ENCODE data around the gene CTSW.

The CTSW gene

GRCh38 chr11:65850217-65851082 lies 29.2 kb upstream of the CTSW start:
- no peaks in the 10 kb centered on the region for H3K4me1 ChIP-seq (ENCODE audit: insufficient read depth, low read length)
- no peaks in the 10 kb centered on the region for H3K27me3 ChIP-seq (ENCODE audit: insufficient read depth, low read length)
- no peak overlapping the region for H3K27ac ChIP-seq (ENCODE audit: low read length)
- peaks cover 35% of the 10 kb centered on the region for H3K36me3 ChIP-seq (ENCODE audit: insufficient read depth, low read depth, low read length)
- H3K9ac ChIP-seq (ENCODE audit: low read depth, low read length) = no peak overlapping the region
- H3K9me3 ChIP-seq (ENCODE audit: insufficient read depth, low read depth, low read length) = no peaks in the 10 kb centered on the region
- H3K4me3 ChIP-seq (ENCODE audit: low read length) = no peak overlapping the region

- Histone ChIP-seq H3K9ac (ENCODE audit: low read depth, low read length) (no peak overlapping the region), H3K27me3 (ENCODE audit: insufficient read depth, low read length) (no peaks in the 10 kb centered on the region), H3K4me3 (ENCODE audit: low read length) (no peak overlapping the region), H3K4me1 (ENCODE audit: insufficient read depth, low read length) (no peaks in the 10 kb centered on the region), H3K9me3 (ENCODE audit: insufficient read depth, low read depth, low read length) (no peaks in the 10 kb centered on the region), H3K27ac (ENCODE audit: low read length) (no peak overlapping the region), H3K36me3 (ENCODE audit: insufficient read depth, low read depth, low read length) (peaks cover 42% of the 10 kb centered on the region)
These were observed 28.5 kb upstream of the CTSW start for GRCh38 chr11:65851083-65851579.

- Histone ChIP-seq H3K36me3 (ENCODE audit: insufficient read depth, low read depth, low read length) (peaks cover 49% of the 10 kb centered on the region), H3K27me3 (ENCODE audit: insufficient read depth, low read length) (no peaks in the 10 kb centered on the region), H3K9ac (ENCODE audit: low read depth, low read length) (no peak overlapping the region), H3K4me1 (ENCODE audit: insufficient read depth, low read length) (no peaks in the 10 kb centered on the region), H3K9me3 (ENCODE audit: insufficient read depth, low read depth, low read length) (no peaks in the 10 kb centered on the region), H3K4me3 (ENCODE audit: low read length) (no peak overlapping the region), H3K27ac (ENCODE audit: low read length) (no peak overlapping the region)
These were observed 27.7 kb upstream of the CTSW start for GRCh38 chr11:65851811-65852507.

GRCh38 chr11:65852508-65853245 lies 27.0 kb upstream of the CTSW start:
- Histone ChIP-seq H3K9me3 (ENCODE audit: insufficient read depth, low read depth, low read length) (no peaks in the 10 kb centered on the region), H3K27me3 (ENCODE audit: insufficient read depth, low read length) (no peaks in the 10 kb centered on the region), H3K27ac (ENCODE audit: low read length) (no peak overlapping the region), H3K4me3 (ENCODE audit: low read length) (no peak overlapping the region), H3K4me1 (ENCODE audit: insufficient read depth, low read length) (no peaks in the 10 kb centered on the region), H3K9ac (ENCODE audit: low read depth, low read length) (no peak overlapping the region), H3K36me3 (ENCODE audit: insufficient read depth, low read depth, low read length) (peaks cover 49% of the 10 kb centered on the region)

GRCh38 chr11:65853246-65853979 lies 26.2 kb upstream of the CTSW start:
- Histone ChIP-seq H3K36me3 (ENCODE audit: insufficient read depth, low read depth, low read length) (peaks cover 49% of the 10 kb centered on the region), H3K9ac (ENCODE audit: low read depth, low read length) (no peak overlapping the region), H3K4me1 (ENCODE audit: insufficient read depth, low read length) (no peaks in the 10 kb centered on the region), H3K27me3 (ENCODE audit: insufficient read depth, low read length) (no peaks in the 10 kb centered on the region), H3K9me3 (ENCODE audit: insufficient read depth, low read depth, low read length) (no peaks in the 10 kb centered on the region), H3K27ac (ENCODE audit: low read length) (no peak overlapping the region), H3K4me3 (ENCODE audit: low read length) (no peak overlapping the region)

GRCh38 chr11:65854161-65854592 lies 25.5 kb upstream of the CTSW start:
- Histone ChIP-seq H3K4me1 (ENCODE audit: insufficient read depth, low read length) (no peaks in the 10 kb centered on the region; the same call in 1 of the 2 replicates), H3K27ac (ENCODE audit: low read length) (no peak overlapping the region), H3K9me3 (ENCODE audit: insufficient read depth, low read depth, low read length) (no peaks in the 10 kb centered on the region), H3K4me3 (ENCODE audit: low read length) (no peak overlapping the region), H3K27me3 (ENCODE audit: insufficient read depth, low read length) (no peaks in the 10 kb centered on the region), H3K36me3 (ENCODE audit: insufficient read depth, low read depth, low read length) (peaks cover 49% of the 10 kb centered on the region), H3K9ac (ENCODE audit: low read depth, low read length) (no peak overlapping the region)

- H3K4me1 ChIP-seq (ENCODE audit: insufficient read depth, low read length) = no peaks in the 10 kb centered on the region; the same call in 1 of the 2 replicates
- H3K4me3 ChIP-seq (ENCODE audit: low read length) = no peak overlapping the region; the same call in 1 of the 2 replicates
- peaks cover 49% of the 10 kb centered on the region for H3K36me3 ChIP-seq (ENCODE audit: insufficient read depth, low read depth, low read length)
- H3K9ac ChIP-seq (ENCODE audit: low read depth, low read length) = no peak overlapping the region
- H3K9me3 ChIP-seq (ENCODE audit: insufficient read depth, low read depth, low read length) = no peaks in the 10 kb centered on the region
- no peak overlapping the region for H3K27ac ChIP-seq (ENCODE audit: low read length)
- no peaks in the 10 kb centered on the region for H3K27me3 ChIP-seq (ENCODE audit: insufficient read depth, low read length)
These were observed 24.5 kb upstream of the CTSW start for GRCh38 chr11:65854852-65855837.

- Histone ChIP-seq H3K9me3 (ENCODE audit: insufficient read depth, low read depth, low read length) (no peaks in the 10 kb centered on the region), H3K4me3 (ENCODE audit: low read length) (peak overlapping the region; percentile 99), H3K27ac (ENCODE audit: low read length) (no peak overlapping the region), H3K27me3 (ENCODE audit: insufficient read depth, low read length) (no peaks in the 10 kb centered on the region), H3K9ac (ENCODE audit: low read depth, low read length) (no peak overlapping the region; the same call in 1 of the 2 replicates), H3K4me1 (ENCODE audit: insufficient read depth, low read length) (no peaks in the 10 kb centered on the region; the same call in 1 of the 2 replicates), H3K36me3 (ENCODE audit: insufficient read depth, low read depth, low read length) (peaks cover 49% of the 10 kb centered on the region)
These were observed 23.7 kb upstream of the CTSW start for GRCh38 chr11:65855927-65856363.

- Histone ChIP-seq H3K27me3 (ENCODE audit: insufficient read depth, low read length) (no peaks in the 10 kb centered on the region), H3K4me1 (ENCODE audit: insufficient read depth, low read length) (peaks cover 5% of the 10 kb centered on the region; the same call in 1 of the 2 replicates), H3K27ac (ENCODE audit: low read length) (peak overlapping the region; percentile 84), H3K36me3 (ENCODE audit: insufficient read depth, low read depth, low read length) (peaks cover 47% of the 10 kb centered on the region), H3K4me3 (ENCODE audit: low read length) (peak overlapping the region; percentile 99), H3K9ac (ENCODE audit: low read depth, low read length) (peak overlapping the region; percentile 95; the same call in 1 of the 2 replicates), H3K9me3 (ENCODE audit: insufficient read depth, low read depth, low read length) (no peaks in the 10 kb centered on the region)
These were observed 22.7 kb upstream of the CTSW start for GRCh38 chr11:65856689-65857499.
